Keratinocyte (primary cell): ENCODE measurements around the gene TLE7. TPM values are rescaled to one million over a fixed set of nuclear protein-coding genes. Genes with fewer than 3 reads are reported as not detected.
A peak's percentile ranks its signal among the peaks of the same experiment; 100 is the strongest.

ENCODE experiments used
- DNase-seq: peaks from one replicate; pipeline ENCODE4 v3.0.0-alpha.2; 2011; ENCODE audit warnings: low read depth, missing footprints, low spot score
- FAIRE-seq: peaks from 2 replicates; lab custom pipeline; 2011; peaks lifted over from hg19 to GRCh38; lab: Jason Lieb, UNC
- H2AFZ ChIP-seq: 2 replicates; pipeline ENCODE4 v1.6.0; 2012; ENCODE audit warnings: low read length, control low read depth, inconsistent platforms; ENCODE audit not compliant: control insufficient read depth
- H3K27ac ChIP-seq: 2 replicates; pipeline ENCODE4 v1.5.1; 2011; ENCODE audit warnings: low read length; ENCODE audit not compliant: control insufficient read depth, insufficient read depth
- H3K27me3 ChIP-seq: 3 replicates; pipeline ENCODE4 v1.6.0; 2011; ENCODE audit warnings: low read length; ENCODE audit not compliant: control insufficient read depth, insufficient read depth; ENCODE audit errors: extremely low read depth
- H3K36me3 ChIP-seq, 2 experiments: 2 replicates in 1 of 2; 3 replicates in 1 of 2; pipeline ENCODE4 v1.5.1; 2011; ENCODE audit warnings: low read length in 2 of 2, mild to moderate bottlenecking in 1 of 2; ENCODE audit not compliant: control insufficient read depth in 2 of 2, insufficient read depth in 2 of 2; ENCODE audit errors: extremely low read depth in 1 of 2
- H3K4me1 ChIP-seq: 3 replicates; pipeline ENCODE4 v1.5.1; 2011; ENCODE audit warnings: low read length; ENCODE audit not compliant: control insufficient read depth, insufficient read depth; ENCODE audit errors: extremely low read depth
- H3K4me2 ChIP-seq: 3 replicates; pipeline ENCODE4 v1.6.0; 2011; ENCODE audit warnings: low read depth, low read length; ENCODE audit not compliant: control insufficient read depth, insufficient read depth; ENCODE audit errors: extremely low read depth
- H3K4me3 ChIP-seq, 3 experiments: fragments of 200-600 bp in 1 of 3; sonication (generic) in 1 of 3; 2 replicates in 2 of 3; 3 replicates in 1 of 3; pipeline ENCODE4 v1.5.1; 2011 to 2016; ENCODE audit warnings: low read length in 3 of 3, mild to moderate bottlenecking in 3 of 3, control low read depth in 2 of 3, inconsistent platforms in 1 of 3, low read depth in 1 of 3, mixed read lengths in 1 of 3, mixed run types in 1 of 3, moderate library complexity in 1 of 3; ENCODE audit not compliant: control insufficient read depth in 2 of 3, insufficient read depth in 2 of 3; ENCODE audit errors: extremely low read depth in 1 of 3
- H3K79me2 ChIP-seq: 2 replicates; pipeline ENCODE4 v1.6.0; 2012; ENCODE audit warnings: low read length; ENCODE audit not compliant: control insufficient read depth, insufficient read depth
- H3K9ac ChIP-seq: 3 replicates; pipeline ENCODE4 v1.6.0; 2011; ENCODE audit warnings: low read length; ENCODE audit not compliant: control insufficient read depth, insufficient read depth; ENCODE audit errors: extremely low read depth
- H3K9me1 ChIP-seq: 3 replicates; pipeline ENCODE4 v1.6.0; 2011; ENCODE audit warnings: low read length; ENCODE audit not compliant: control insufficient read depth, insufficient read depth; ENCODE audit errors: extremely low read depth
- H3K9me3 ChIP-seq: 2 replicates; pipeline ENCODE4 v1.5.1; 2012; ENCODE audit warnings: low read depth, low read length; ENCODE audit not compliant: control insufficient read depth
- H4K20me1 ChIP-seq: 3 replicates; pipeline ENCODE4 v1.6.0; 2011; ENCODE audit warnings: low read length; ENCODE audit not compliant: control insufficient read depth, insufficient read depth; ENCODE audit errors: extremely low read depth
- EZH2 ChIP-seq: IDR thresholded peaks from one replicate; pipeline ENCODE4 v1.6.1; 2012; ENCODE audit warnings: inconsistent platforms, mild to moderate bottlenecking, low read length, moderate library complexity
- dilution Hi-C: fragments of 300-500 bp; cut with MboI; formaldehyde crosslinking; loops from one replicate; pipeline ENCODE4 v1.7.0; 2020; ENCODE audit warnings: low sequenced_read_pairs; ENCODE audit not compliant: extremely low pct_ligation_motif_present
- polyA plus RNA-seq, 5 experiments: library from polyadenylated mRNA; depleted of rRNA in 3 of 5; stranded (reverse) in 3 of 5; stranded (forward) in 1 of 5; unstranded in 1 of 5; fragments of >200 nt; gene quantifications; 1 replicate in 1 of 5; 2 replicates in 3 of 5; 3 replicates in 1 of 5; pipeline versions ENCODE4 v1.2.1 to v1.2.3, GENCODE V29; 2011 to 2012; ENCODE audit warnings: missing spikeins in 2 of 5, low read depth in 1 of 5, low replicate concordance in 1 of 5
- TF ChIP-seq, protein P1 (sequence below), 3 experiments: IDR thresholded peaks in 1 of 3; conservative IDR thresholded peaks in 1 of 3; optimal IDR thresholded peaks in 1 of 3; 2 replicates in 2 of 3; 3 replicates in 1 of 3; pipeline versions ENCODE3 to v1.5.1; 2011; ENCODE audit warnings: low read length in 3 of 3, mild to moderate bottlenecking in 3 of 3, moderate library complexity in 2 of 3, control low read depth in 1 of 3, inconsistent platforms in 1 of 3; ENCODE audit not compliant: insufficient read depth in 2 of 3; ENCODE audit errors: extremely low read depth in 1 of 3

The TLE7 gene
- polyA plus RNA-seq, 1 donor (not counting 4 experiments of a cell fraction or from before 2014, with no cell fraction given): not detected

DNA sequence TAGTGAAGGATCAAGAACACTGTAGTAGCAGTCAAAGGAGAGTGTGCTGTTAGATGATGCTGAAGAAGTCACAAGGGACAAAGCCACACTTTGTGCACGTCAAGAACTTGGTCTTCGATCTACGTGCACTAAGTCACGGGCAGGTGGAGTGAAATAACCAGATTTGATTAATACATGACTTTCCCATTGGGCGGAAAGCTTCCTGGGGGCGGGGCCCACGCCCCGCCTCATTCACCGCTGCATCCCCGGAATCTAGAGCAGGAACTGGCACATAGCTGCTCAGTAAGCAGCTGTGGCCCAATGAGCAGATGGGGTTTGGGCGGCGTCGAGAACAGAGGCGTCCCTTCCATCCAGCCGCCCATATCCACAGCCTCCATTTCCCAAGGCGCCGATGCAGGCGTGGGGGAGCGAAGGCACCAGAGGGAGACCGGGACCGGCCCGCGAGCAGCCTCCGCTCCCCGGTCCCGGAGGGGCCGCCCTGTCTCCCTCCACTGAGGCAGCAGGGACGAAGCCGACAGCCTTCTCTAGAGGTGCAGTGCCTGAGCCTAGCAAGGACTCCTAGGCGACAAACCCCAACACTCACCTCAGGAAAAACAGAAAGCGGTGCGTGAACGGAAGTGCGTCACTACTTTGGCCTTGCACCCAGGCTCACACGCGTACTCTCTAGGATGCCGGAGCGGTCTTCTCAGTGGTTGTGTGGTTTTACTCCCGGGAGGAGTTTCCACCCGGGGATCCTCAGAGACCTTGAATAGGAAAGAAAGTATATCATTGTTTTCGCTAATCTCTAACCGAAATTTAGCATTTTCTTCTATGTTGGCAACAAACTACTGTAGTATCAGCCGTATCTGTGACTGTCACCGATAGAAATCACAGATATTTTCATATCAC lies 42.4 kb upstream of the TLE7 start:
- peak overlapping the region; percentile 98 for H3K4me2 ChIP-seq
- H3K27ac ChIP-seq: peak overlapping the region; percentile 94
- peaks cover 5% of the 10 kb centered on the region for H3K4me1 ChIP-seq
- H3K36me3 ChIP-seq: no peaks in the 10 kb centered on the region
- no peaks in the 10 kb centered on the region for H3K9me1 ChIP-seq
- no peaks in the 10 kb centered on the region for H3K79me2 ChIP-seq
- DNase-seq: peak; percentile 54
- no peaks in the 10 kb centered on the region for H3K27me3 ChIP-seq
- no peaks in the 10 kb centered on the region for H4K20me1 ChIP-seq
- TF ChIP-seq, protein P1, sequence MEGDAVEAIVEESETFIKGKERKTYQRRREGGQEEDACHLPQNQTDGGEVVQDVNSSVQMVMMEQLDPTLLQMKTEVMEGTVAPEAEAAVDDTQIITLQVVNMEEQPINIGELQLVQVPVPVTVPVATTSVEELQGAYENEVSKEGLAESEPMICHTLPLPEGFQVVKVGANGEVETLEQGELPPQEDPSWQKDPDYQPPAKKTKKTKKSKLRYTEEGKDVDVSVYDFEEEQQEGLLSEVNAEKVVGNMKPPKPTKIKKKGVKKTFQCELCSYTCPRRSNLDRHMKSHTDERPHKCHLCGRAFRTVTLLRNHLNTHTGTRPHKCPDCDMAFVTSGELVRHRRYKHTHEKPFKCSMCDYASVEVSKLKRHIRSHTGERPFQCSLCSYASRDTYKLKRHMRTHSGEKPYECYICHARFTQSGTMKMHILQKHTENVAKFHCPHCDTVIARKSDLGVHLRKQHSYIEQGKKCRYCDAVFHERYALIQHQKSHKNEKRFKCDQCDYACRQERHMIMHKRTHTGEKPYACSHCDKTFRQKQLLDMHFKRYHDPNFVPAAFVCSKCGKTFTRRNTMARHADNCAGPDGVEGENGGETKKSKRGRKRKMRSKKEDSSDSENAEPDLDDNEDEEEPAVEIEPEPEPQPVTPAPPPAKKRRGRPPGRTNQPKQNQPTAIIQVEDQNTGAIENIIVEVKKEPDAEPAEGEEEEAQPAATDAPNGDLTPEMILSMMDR (optimal IDR thresholded peaks at IDR 0.05 in 1 of 3, IDR thresholded peaks at IDR 0.05 in 1 of 3, conservative IDR thresholded peaks at IDR 0.05 in 1 of 3; ENCODE audit: extremely low read depth in 1 of 3, insufficient read depth in 2 of 3, low read length in 3 of 3): no peak
- no peak for TF ChIP-seq EZH2
- no peaks in the 10 kb centered on the region for H3K9me3 ChIP-seq
- peak; percentile 90 for FAIRE-seq
- H3K9ac ChIP-seq: peak overlapping the region; percentile 98
- dilution Hi-C loops: no loop called here
- peak overlapping the region; percentile 98 for H2AFZ ChIP-seq
- H3K4me3 ChIP-seq: peak overlapping the region; percentile 61 to 92 (median 91)

DNA sequence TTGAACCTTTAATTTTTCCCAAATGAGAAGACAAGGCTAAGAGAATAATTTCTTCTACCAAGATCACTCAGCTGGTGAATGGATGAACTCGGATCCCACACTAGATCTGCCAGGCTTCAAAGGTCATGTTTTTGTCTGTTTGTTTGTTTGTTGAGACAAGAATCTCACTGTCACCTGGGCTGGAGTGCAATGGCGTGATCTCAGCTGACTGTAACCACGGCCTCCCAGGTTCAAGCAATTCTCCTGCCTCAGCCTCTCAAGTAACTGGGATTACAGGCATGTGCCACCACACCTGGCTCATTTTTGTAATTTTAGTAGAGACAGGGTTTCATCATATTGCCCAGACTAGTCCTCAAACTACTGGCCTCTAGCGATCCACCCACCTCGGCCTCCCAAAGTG lies 40.7 kb upstream of the TLE7 start:
- Histone ChIP-seq H3K4me1 (peaks cover 5% of the 10 kb centered on the region), H3K27ac (no peak overlapping the region), H3K4me2 (no peak overlapping the region), H3K4me3 (no peak overlapping the region), H3K9ac (no peak overlapping the region), H3K9me1 (no peaks in the 10 kb centered on the region), H3K79me2 (no peaks in the 10 kb centered on the region), H3K9me3 (no peaks in the 10 kb centered on the region), H3K36me3 (peaks cover 2% of the 10 kb centered on the region in 2 experiments), H3K27me3 (no peaks in the 10 kb centered on the region), H2AFZ (no peak overlapping the region), H4K20me1 (no peaks in the 10 kb centered on the region)
- DNase-seq (no peak), FAIRE-seq (no peak)
- no peak for TF ChIP-seq EZH2
- TF ChIP-seq, protein P1 (optimal IDR thresholded peaks at IDR 0.05 in 1 of 3, IDR thresholded peaks at IDR 0.05 in 1 of 3, conservative IDR thresholded peaks at IDR 0.05 in 1 of 3; ENCODE audit: extremely low read depth in 1 of 3, insufficient read depth in 2 of 3, low read length in 3 of 3): no peak
- dilution Hi-C loops: no loop called here
